Pons (tissue), 1 donor: Measurements from ENCODE around the gene OR4K5.
"Not testable (repeated sequence)": the region's sequence is repeated elsewhere in the genome, so short reads cannot be mapped to it uniquely, and the experiment has no call there.

ENCODE experiments used
- DNase-seq: peaks from one replicate; pipeline ENCODE4 v3.0.0-alpha.2; 2016; ENCODE audit warnings: low spot score

The OR4K5 gene, protein sequence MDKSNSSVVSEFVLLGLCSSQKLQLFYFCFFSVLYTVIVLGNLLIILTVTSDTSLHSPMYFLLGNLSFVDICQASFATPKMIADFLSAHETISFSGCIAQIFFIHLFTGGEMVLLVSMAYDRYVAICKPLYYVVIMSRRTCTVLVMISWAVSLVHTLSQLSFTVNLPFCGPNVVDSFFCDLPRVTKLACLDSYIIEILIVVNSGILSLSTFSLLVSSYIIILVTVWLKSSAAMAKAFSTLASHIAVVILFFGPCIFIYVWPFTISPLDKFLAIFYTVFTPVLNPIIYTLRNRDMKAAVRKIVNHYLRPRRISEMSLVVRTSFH

DNA sequence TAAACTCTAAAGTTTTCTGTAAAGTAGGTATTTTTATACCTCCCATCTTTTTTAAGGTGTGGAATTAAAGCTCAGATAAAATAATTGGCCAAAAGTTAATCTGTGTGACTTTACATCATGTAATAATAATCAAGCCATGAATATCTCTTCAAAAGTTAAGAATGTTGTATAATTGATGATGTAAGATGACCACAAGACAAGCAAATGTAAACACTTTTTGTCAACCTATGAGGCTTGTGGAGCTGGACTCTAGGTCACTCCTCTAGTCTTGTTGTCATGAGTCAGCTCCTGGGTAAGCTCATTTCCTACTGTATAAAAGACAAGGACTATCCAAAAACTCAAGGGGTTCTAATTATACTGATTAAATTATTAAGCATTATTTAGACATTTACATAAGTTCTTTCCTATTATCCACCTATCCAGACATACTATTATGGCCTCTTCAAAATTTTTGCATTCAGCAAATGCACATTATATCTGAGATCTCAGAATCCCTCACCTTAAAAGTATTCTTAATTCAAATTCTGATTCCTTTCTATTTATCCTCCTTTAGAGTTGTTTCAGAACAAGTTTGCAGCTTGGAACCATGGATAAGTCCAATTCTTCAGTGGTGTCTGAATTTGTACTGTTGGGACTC lies at the start of gene OR4K5:
Gene OR4K5, plus strand, starts transcription at position 587 of the 637 bp plus-strand sequence. Its CDS starts 0 bp downstream, at position 587.
- DNase-seq: no peak

DNA sequence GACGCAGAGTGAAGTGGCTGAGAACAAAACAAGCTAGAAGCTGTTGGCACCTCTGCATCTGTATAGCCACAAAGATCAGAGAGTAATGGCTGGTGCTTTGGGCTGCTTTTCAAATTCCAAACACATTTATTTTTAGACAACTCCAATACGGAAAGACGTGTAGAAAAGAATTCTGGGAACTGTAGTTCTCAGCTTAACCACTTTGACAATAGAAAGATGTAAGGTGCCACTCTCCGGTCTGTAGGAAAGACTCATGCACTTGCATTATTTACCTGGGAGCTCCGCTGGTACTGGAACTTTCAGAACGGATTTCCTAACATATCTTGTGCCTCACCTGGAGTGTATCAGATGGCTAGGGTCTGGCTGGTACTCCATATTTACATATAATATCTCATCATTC lies 47.2 kb upstream of the OR4K5 start:
- DNase-seq: no peak

DNA sequence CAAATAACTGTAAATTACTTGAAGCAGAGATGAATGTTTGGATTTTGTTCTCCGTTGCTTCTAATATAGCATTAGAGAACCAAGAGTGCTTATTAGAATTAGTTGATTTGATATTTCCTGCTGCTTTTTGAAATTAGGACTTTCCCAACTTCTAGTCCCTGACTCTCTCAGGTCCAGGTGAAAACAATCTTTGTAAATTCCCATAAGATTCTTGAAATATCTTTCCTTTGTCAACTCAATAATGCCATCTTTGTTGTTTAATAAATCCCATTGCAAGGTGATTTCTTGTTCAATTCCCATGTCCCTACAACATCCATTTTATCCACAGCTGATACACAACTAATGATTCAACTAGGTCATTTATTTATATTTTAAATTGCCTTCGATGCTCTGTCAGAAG lies 45.6 kb upstream of the OR4K5 start, which contains the start of gene OR4K2:
Gene OR4K2, plus strand, starts transcription at position 301 of the 400 bp plus-strand sequence. CDS start 1,126 bp downstream, outside the sequence.
- no peak for DNase-seq

DNA sequence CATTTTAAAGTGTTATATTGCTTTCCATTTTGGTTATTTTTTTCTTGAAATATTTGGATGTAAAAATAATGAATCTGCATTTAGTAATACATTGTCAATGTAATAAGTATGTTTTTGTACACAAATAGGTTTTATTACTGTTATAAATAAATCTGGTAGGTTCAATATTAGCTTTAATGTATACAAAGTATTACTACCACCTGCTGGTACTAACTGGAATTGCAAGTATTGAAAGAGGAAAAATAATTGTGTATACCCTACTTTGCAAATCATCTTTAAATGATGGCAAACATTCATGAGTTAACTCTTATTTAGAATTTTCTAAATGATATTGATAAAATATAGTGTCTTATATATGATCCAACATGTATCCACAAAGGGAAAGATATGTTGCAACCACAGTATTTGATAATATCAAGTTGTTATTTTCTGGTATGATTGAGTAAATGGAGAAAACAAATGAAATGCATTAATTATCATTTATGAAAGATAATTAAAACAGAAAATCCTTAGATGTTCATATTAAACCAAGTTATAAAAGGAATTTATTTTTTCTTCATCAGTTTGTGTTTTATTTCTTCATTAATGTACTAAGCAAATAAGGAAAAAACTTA lies 42.3 kb upstream of the OR4K5 start:
- DNase-seq: peak; percentile 58

DNA sequence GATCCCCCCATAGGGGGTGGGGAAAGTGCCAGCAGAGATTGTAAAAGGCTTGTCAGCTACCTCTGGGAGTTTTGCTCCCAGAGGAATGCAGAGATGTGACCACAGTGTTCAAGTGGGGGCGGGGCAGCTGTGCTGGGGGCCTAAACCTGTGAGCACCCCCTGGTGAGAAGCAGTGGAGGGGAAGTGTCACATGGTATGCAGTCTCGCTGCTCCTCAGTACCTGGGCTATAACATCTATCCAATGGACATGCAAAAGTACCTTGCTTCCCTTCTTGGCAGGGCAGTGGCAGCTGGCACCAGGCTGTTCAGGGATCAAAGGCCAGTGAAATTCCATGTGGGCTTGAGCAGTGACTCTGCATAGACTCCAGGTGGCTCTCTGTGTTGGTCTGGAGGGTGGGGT lies 25.1 kb upstream of the OR4K5 start:
- DNase-seq: no peak

DNA sequence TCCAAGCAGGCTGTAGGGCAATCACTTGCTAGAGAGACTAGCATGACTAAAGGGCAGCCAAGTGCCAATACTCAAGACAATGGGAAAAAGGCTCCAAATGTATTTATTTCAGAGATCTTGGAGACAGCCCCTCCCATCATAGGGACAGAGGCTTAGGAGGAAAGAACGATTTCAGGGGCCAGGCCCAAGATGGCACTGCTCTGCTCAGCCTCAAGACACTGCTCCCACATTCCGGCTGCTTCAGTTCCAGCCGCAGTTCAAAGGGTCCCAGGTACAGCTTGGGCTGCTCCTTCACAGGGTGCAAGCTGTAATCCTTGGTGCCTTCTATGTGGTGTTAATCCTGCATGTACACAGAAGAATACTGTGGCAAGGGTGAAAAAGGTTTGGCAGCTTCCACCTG lies 19.4 kb upstream of the OR4K5 start:
- no peak for DNase-seq

DNA sequence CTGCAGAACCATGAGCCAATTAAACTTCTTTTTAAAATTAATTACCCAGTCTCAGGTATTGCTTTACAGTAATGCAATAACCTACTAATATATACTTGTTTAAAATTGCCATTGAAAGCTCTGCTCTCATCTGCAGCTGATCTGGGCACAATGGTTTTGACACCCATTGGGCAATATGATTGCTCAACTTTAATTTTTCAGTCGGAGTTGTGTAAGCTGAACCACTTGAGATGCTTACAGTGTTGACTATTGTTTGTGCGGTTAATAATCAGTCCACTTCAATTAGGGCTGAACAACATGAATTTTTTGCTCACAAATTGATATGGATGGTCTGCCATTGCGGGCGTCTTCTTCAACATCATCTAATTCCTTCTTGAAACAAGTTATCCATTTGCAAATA lies 18.0 kb upstream of the OR4K5 start:
- no peak for DNase-seq

DNA sequence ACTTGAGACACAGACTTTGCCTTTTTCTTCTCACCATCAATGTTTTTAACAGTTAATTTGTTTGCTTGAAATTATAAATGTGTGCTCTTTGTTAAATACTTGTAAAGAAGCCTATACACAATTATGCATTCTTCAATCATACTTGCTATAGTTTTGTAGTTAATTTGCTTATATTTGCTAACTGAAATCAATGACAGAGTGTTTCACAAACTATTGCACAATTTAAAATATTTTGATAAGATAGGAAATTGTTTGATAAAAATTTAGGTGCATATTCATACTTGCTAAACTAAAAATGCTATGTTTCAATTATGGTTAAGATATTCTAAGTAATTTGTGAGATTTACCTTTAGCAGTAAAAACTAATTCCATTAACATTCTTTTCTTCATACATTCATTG lies 13.7 kb upstream of the OR4K5 start:
- DNase-seq: no peak

DNA sequence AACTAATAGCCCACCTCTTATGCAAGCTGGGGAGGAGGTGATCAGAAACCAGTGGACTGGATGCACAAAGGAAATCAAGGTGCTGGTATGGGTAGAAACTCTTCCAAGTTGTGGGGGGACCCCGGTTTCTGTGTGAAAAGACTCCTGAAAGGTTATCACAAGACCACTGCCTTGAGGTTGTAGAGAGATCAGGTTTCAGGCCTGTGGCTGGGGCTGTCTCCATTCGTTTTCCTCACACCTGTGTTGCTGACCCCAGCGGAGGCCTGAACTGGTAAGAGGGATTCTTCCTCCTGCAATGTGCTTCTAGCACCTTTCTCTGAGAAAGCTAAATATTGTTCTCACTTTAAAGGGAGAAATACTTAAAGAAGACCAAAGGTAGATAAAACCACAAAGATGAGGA lies 9.3 kb upstream of the OR4K5 start:
- DNase-seq: no peak

DNA sequence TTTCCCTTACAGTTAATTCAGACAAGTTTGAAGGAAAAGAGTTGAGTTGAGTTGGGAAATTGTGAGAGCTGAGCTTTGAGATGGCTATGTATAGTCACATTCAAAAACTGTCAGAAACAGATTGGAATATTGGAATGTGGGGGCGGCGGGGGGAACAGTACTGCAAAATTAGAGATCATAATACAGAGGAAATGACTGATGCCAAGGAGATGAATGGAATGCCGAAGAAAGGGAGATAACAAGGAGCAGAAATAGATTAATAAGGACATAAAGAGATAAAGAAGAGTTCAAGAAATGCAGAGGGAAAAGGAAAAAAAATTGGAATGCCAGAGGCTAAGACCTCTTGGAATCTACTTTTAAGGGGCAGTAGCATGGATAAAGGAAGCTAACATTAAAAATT lies 3.2 kb upstream of the OR4K5 start:
- DNase-seq: no peak

DNA sequence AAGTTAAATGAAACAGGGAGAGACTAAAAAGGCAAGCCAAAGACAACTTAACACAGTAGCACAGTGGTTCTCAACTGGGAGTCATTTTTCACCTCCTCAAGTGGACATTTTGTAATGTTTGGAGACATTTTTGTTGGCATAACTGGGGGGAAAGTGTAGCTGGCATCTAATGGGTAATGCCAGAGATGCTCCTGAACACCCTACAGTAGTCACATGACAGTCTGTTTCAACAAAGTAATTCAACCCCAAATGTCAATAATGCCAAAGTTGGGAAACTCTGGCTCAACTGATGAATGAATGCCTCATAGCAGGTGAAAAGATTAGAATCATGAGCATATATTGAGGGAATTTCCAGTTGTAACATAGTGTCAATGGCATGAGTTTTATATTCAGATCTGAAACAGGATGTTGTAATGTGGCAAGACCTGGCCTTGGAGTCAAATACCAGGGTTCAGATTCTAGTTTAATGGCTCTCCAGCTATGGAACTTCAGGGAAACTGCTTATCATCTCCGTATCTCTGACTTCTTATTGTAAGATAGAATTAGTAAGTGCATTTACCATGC lies 2.4 kb upstream of the OR4K5 start:
- no peak for DNase-seq

DNA sequence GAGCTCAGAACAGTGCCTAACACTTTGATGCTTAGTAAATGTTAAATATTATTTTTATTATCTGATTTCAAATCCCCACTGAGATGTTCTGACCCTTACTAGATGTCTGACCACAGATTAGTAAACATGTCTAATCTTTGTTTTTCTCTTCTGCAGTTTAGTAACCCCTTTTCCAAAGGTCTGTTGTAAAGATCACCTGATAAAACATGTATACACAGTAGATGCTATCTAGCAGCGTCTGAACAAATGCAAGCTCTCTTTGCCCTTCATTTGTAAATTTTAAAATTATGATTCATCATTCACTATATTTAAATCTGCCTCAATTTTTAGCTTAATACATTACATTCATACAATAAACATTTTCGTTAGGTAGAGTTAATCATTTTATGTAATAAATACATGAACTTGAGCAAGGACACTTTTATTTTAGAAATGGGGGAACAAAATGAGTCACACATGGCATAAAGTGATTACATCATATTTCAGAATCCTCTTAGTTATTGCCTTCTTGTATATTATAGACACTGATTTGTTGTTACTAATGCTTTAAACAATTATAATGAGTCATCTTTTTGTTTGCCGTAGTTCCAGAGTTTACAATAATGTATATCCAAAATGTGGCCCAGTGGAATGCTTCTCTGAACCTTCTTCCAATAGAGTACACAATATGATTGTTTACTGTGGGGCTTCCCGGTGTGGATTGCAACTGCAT lies 1.7 kb upstream of the OR4K5 start:
- no peak for DNase-seq

DNA sequence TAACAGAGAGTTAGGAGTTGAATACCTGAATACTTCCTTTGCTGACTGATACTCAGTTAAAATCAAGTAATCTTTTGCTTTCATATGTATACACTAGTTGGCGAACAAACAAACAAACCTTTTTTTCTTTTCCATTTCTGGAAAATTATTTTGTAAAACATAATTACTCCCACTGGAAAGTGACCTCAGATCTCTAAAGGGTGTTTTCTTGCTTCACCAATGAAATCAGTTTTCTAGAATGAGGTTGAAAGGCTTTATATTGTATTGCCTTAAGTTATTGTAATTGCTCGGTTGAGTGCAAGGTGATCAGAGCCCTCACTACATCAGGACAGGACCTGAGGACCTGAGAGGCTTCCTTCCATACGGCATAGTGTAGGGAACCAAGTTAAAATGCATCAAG lies 10.2 kb downstream of the OR4K5 start, which contains the start of gene OR4K1:
Gene OR4K1, plus strand, starts transcription at position 301 of the 400 bp plus-strand sequence. CDS start 4,750 bp downstream, outside the sequence.
- DNase-seq: no peak

DNA sequence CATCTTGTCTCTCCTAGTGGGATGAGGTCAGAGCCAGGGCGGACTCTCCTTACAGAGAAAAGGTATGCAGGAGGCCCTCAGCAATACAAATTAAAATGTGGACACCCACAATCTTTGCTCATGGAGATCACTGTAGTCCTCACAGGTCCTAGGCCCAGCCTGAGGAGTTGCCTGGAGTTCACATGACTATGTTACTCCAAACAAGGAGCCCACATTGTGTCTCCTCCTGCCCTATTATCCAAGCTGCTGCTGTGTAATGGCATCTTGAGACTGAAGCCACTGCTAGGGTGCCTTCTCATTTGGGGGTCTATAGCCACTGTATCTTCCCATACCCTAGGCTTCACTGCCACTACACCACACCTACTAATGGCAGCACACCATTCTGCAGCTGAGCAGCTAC lies 21.3 kb downstream of the OR4K5 start:
- DNase-seq: no peak

DNA sequence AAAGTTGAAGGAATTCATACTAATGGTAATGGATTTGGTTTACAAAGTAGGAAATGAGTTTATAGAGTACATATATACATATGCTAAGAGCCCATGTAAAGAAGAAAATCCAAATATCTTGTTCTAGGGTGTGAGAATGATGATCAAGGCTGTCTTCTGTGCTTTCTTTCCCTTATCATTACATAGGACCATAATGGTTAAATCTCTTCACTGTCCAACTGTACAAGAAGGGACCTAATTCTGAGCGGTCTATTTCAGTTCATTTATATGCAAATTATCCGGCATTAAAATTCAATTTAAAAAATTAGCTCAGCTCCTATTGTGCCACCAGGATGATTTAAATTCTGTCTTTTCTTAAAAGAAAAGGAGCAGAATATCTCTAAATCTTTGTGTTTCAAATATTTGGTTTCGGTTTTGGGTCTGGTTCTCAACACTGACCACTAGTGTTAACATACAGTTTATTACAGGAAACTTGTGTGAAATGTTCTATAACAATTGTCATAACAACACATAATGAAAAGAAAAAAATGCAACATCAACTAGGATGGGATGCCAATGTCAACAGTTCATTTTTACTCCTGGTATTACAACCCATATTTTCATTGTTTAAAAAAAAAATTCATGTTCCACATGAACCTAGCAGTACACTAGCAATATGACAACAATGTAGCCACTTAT lies 27.1 kb downstream of the OR4K5 start:
- DNase-seq: no peak

DNA sequence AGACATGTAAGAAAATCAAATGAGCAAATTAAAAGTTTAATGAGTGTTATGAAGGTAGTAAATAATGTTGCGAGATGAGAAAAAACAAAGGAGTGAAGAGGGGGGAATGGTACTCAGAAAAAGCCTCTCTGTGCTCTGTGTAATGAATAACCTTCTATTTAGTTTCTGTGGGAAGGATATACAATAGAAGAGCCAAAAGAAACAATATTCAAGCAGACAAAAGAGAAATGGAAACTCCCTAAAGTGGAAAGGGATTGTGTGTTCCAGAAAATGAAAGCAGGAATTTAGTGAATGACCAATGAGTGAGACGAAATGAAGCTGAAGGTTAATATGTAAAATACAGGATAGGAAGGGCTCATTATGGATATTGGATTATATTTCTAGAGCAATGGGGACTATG lies 28.8 kb downstream of the OR4K5 start:
- DNase-seq: no peak

DNA sequence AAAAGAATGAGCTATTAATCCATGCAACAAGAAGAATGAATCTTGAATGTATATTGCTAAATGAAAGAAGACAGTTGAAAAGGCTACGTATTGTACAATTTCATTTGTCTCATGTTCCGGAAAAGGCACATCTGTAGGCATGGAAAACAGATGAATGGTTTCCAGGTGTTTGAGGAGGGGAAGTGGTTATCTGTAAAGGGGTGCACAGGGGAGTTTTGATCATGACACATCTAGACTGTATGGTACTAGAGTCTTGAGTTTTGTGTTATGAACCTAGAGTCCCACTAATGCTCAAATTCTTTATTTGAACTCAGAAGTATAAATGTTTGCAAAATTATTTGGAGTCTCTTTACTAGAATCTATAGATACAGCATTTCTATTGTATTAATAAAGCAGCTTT lies 49.3 kb downstream of the OR4K5 start:
- not testable (repeated sequence) for DNase-seq
